ENCODE results near the gene LEMD3.

- TF ChIP-seq CTCF (optimal IDR thresholded peaks at IDR 0.05 in 1 of 3, IDR thresholded peaks at IDR 0.05 in 1 of 3, conservative IDR thresholded peaks at IDR 0.05 in 1 of 3; ENCODE audit: extremely low read depth in 1 of 3, insufficient read depth in 2 of 3, low read length in 3 of 3) = no peak
- TF ChIP-seq EZH2 (IDR thresholded peaks at IDR 0.05; ENCODE audit: low read length) = no peak
These were observed 105.4 kb downstream of the LEMD3 start for GRCh38 chr12:65274602-65275272.
